Measurements from ENCODE around the gene BBX.

GRCh38 chr3:107525644-107526305, 3.0 kb downstream of the BBX start:
- TF ChIP-seq, protein P1, sequence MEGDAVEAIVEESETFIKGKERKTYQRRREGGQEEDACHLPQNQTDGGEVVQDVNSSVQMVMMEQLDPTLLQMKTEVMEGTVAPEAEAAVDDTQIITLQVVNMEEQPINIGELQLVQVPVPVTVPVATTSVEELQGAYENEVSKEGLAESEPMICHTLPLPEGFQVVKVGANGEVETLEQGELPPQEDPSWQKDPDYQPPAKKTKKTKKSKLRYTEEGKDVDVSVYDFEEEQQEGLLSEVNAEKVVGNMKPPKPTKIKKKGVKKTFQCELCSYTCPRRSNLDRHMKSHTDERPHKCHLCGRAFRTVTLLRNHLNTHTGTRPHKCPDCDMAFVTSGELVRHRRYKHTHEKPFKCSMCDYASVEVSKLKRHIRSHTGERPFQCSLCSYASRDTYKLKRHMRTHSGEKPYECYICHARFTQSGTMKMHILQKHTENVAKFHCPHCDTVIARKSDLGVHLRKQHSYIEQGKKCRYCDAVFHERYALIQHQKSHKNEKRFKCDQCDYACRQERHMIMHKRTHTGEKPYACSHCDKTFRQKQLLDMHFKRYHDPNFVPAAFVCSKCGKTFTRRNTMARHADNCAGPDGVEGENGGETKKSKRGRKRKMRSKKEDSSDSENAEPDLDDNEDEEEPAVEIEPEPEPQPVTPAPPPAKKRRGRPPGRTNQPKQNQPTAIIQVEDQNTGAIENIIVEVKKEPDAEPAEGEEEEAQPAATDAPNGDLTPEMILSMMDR (IDR thresholded peaks at IDR 0.05) = no peak
- TF ChIP-seq POLR2A (IDR thresholded peaks at IDR 0.05) = no peak
